HCT116 (cell line): ENCODE data around the gene CACNA1S. TPM values are rescaled to one million over a fixed set of nuclear protein-coding genes. Genes with fewer than 3 reads are reported as not detected.

Experiments
- ATAC-seq: fragments of 200-7000 bp; cut with Tn5 transposase; 2 replicates; pipeline ENCODE4 v1.9.1; 2020; ENCODE audit warnings: mild to moderate bottlenecking, moderate library complexity
- BruUV-seq: library from RNA; stranded (reverse); fragments of 400-500 nt; replicated peaks from 2 replicates; lab custom pipeline; 2021; lab: Mats Ljungman, UMichigan
- CTCF ChIA-PET: fragments of 300-600 bp; sonication (Branson Sonifier 250); formaldehyde crosslinking; loops from one replicate; lab custom pipeline; 2021; ENCODE audit warnings: antibody characterized with exemption; lab: Charles Lee
- POLR2A ChIA-PET: fragments of 300-600, 350-600 bp; sonication (Branson Sonifier 250); formaldehyde crosslinking; loops from one replicate; lab custom pipeline; 2021; ENCODE audit warnings: antibody characterized with exemption; lab: Charles Lee
- RAD21 ChIA-PET, 2 experiments: fragments of 300-600 bp; sonication (Branson Sonifier 250); formaldehyde crosslinking; loops; one replicate each; lab custom pipeline; 2023; ENCODE audit warnings: low total read pairs in 2 of 2; ENCODE audit not compliant: uncharacterized antibody in 2 of 2, unreplicated experiment in 2 of 2, low non-redundant PET in 1 of 2; lab: Charles Lee
- DNase-seq: peaks from one replicate; pipeline ENCODE4 v3.0.0-alpha.2; 2010; ENCODE audit warnings: low read depth, low spot score
- H2AFZ ChIP-seq: fragments of 200-600 bp; shearing (Covaris generic), sonication (generic); 2 replicates; pipeline ENCODE4 v1.6.1; 2017; ENCODE audit warnings: low read depth, mixed run types, mixed read lengths, antibody characterized with exemption, low read length; ENCODE audit not compliant: poor library complexity, severe bottlenecking
- H3K27ac ChIP-seq: 2 replicates; pipeline ENCODE4 v1.5.1; 2012; ENCODE audit warnings: low read depth, low read length
- H3K27me3 ChIP-seq: fragments of 200-600 bp; sonication (generic); 2 replicates; pipeline ENCODE4 v1.6.1; 2016; ENCODE audit warnings: mixed run types, low read length, mixed read lengths; ENCODE audit not compliant: insufficient read depth
- H3K36me3 ChIP-seq, 2 experiments: fragments of 200-500 bp in 1 of 2; fragments of 200-600 bp in 1 of 2; sonication (Bioruptor generic) in 1 of 2; sonication (generic) in 1 of 2; 2 replicates each; pipeline versions ENCODE4 v1.5.1 to v1.6.1; 2014 to 2016; ENCODE audit warnings: low read length in 2 of 2, inconsistent platforms in 1 of 2, mixed read lengths in 1 of 2, mixed run types in 1 of 2; ENCODE audit not compliant: insufficient read depth in 2 of 2, control insufficient read depth in 1 of 2
- H3K4me1 ChIP-seq, 2 experiments: fragments of 200-600 bp in 1 of 2; sonication (generic) in 1 of 2; 2 replicates each; pipeline versions ENCODE4 v1.5.1 to v1.6.1; 2012 to 2017; ENCODE audit warnings: low read length in 2 of 2, inconsistent platforms in 1 of 2, mild to moderate bottlenecking in 1 of 2, mixed read lengths in 1 of 2, mixed run types in 1 of 2, moderate library complexity in 1 of 2; ENCODE audit not compliant: insufficient read depth in 2 of 2, control insufficient read depth in 1 of 2
- H3K4me2 ChIP-seq: fragments of 200-600 bp; sonication (generic); 2 replicates; pipeline ENCODE4 v1.6.1; 2017; ENCODE audit warnings: mixed run types, low read length, mixed read lengths
- H3K4me3 ChIP-seq, 2 experiments: fragments of 200-600 bp in 1 of 2; sonication (generic) in 1 of 2; replicated peaks in 1 of 2; 2 replicates each; pipeline ENCODE4 v1.5.1; 2011 to 2016; ENCODE audit warnings: low read length in 2 of 2, control low read depth in 1 of 2, low read depth in 1 of 2, mild to moderate bottlenecking in 1 of 2, mixed read lengths in 1 of 2, mixed run types in 1 of 2
- H3K79me2 ChIP-seq: fragments of 200-600 bp; sonication (generic); 2 replicates; pipeline ENCODE4 v1.6.1; 2017; ENCODE audit warnings: mild to moderate bottlenecking, mixed run types, low read length, moderate library complexity, mixed read lengths; ENCODE audit not compliant: insufficient read depth
- H3K9ac ChIP-seq: fragments of 200-600 bp; sonication (generic); 2 replicates; pipeline ENCODE4 v1.6.1; 2016; ENCODE audit warnings: low read length, mixed read lengths
- H3K9me2 ChIP-seq: fragments of 200-600 bp; sonication (generic), shearing (Covaris generic); 2 replicates; pipeline ENCODE4 v1.6.1; 2017; ENCODE audit warnings: mixed run types, mild to moderate bottlenecking, moderate library complexity; ENCODE audit not compliant: insufficient read depth
- H3K9me3 ChIP-seq, 2 experiments: fragments of 200-500 bp in 1 of 2; fragments of 200-600 bp in 1 of 2; sonication (Bioruptor generic) in 1 of 2; sonication (generic) in 1 of 2; 2 replicates each; pipeline ENCODE4 v1.6.1; 2014 to 2017; ENCODE audit warnings: low read length in 2 of 2, mixed read lengths in 2 of 2, inconsistent platforms in 1 of 2, low read depth in 1 of 2, mild to moderate bottlenecking in 1 of 2, mixed run types in 1 of 2, moderate library complexity in 1 of 2; ENCODE audit not compliant: control insufficient read depth in 1 of 2, insufficient read depth in 1 of 2
- H4K20me1 ChIP-seq: fragments of 200-600 bp; sonication (generic), shearing (Covaris generic); 2 replicates; pipeline ENCODE4 v1.6.1; 2017; ENCODE audit warnings: mixed run types, mild to moderate bottlenecking, moderate library complexity; ENCODE audit not compliant: insufficient read depth
- EGR1 ChIP-seq: IDR thresholded peaks from 2 replicates; pipeline ENCODE4 v1.6.1; 2012; ENCODE audit warnings: low read depth
- EZH2phosphoT487 ChIP-seq: fragments of 200-600 bp; IDR thresholded peaks from 2 replicates; pipeline ENCODE4 v1.6.1; 2018; ENCODE audit warnings: antibody characterized with exemption, borderline replicate concordance
- REST ChIP-seq: IDR thresholded peaks from 2 replicates; pipeline ENCODE4 v1.6.1; 2012; ENCODE audit warnings: low read depth
- YY1 ChIP-seq: IDR thresholded peaks from 2 replicates; pipeline ENCODE4 v1.6.1; 2011; ENCODE audit warnings: low read length, low read depth, moderate library complexity, mild to moderate bottlenecking; ENCODE audit not compliant: insufficient replicate concordance; ENCODE audit errors: extremely low read depth
- ZBTB33 ChIP-seq: IDR thresholded peaks from 2 replicates; pipeline ENCODE4 v1.6.1; 2011; ENCODE audit warnings: mild to moderate bottlenecking, low read length, moderate library complexity; ENCODE audit not compliant: insufficient replicate concordance; ENCODE audit errors: extremely low read depth
- intact Hi-C: fragments of 100-400 bp; cut with micrococcal nuclease; formaldehyde crosslinking; loops from 2 replicates; pipeline ENCODE4 v1.10.0; 2022
- total RNA-seq: library from RNA; stranded (reverse); gene quantifications from one replicate; pipeline ENCODE4 v1.2.1, GENCODE V29; 2021; ENCODE audit not compliant: unreplicated experiment

Gene CACNA1S
- total RNA-seq, 1 experiment from 2014 or later: not detected

GRCh38 chr1:201014816-201015200 lies 97.4 kb downstream of the CACNA1S start (continued):
- no peak for TF ChIP-seq ZBTB33

- Histone ChIP-seq H3K4me1 (peaks cover 2 to 12% of the 10 kb centered on the region in 2 experiments; a peak in 3 of 4 replicates), H3K27ac (no peak overlapping the region), H3K9me3 (no peaks in the 10 kb centered on the region), H3K36me3 (no peaks in the 10 kb centered on the region), H3K79me2 (no peaks in the 10 kb centered on the region), H3K9ac (no peak overlapping the region), H3K4me2 (no peak overlapping the region), H3K9me2 (no peaks in the 10 kb centered on the region), H2AFZ (no peak overlapping the region), H3K4me3 (no peak overlapping the region), H4K20me1 (no peaks in the 10 kb centered on the region), H3K27me3 (no peaks in the 10 kb centered on the region)
- ChIA-PET POLR2A (no interaction called here), RAD21 (no interaction called here), CTCF (interaction anchor here (1.3 to 2.3 kb wide), 3 partner anchors 12 to 105 kb away, joined by 3 to 14 read pairs (median 7); no protein-coding TSS in a partner anchor)
- BruUV-seq: no TSS peak
- ATAC-seq (no peak), DNase-seq (no peak)
- intact Hi-C loops: no loop called here
- TF ChIP-seq YY1 (no peak), REST (no peak), EGR1 (no peak), EZH2phosphoT487 (no peak)
Measured at GRCh38 chr1:201013991-201014815, 98.0 kb downstream of the CACNA1S start.
